Epithelial cell of proximal tubule (primary cell): Measurements from ENCODE around the gene MTREX. TPM values are rescaled to one million over a fixed set of nuclear protein-coding genes. Genes with fewer than 3 reads are reported as not detected.
A peak's percentile ranks its signal among the peaks of the same experiment; 100 is the strongest.

Source experiments
- DNase-seq: peaks from one replicate; pipeline ENCODE4 v3.0.0-alpha.2; 2011; ENCODE audit warnings: low read depth
- H3K4me3 ChIP-seq: 2 replicates; pipeline ENCODE4 v1.5.1; 2011; ENCODE audit warnings: low read depth, mild to moderate bottlenecking, low read length
- total RNA-seq: library from RNA; depleted of rRNA; stranded (reverse); fragments of >200 nt; gene quantifications from 2 replicates; pipeline ENCODE4 v1.2.3, GENCODE V29; 2015
- TF ChIP-seq, protein P1 (sequence below): conservative IDR thresholded peaks from 2 replicates; pipeline ENCODE4 v1.5.1; 2012; ENCODE audit warnings: low read depth, mild to moderate bottlenecking, low read length

The MTREX gene
- total RNA-seq, 1 donor from 2014 or later: 91.2 TPM

DNA sequence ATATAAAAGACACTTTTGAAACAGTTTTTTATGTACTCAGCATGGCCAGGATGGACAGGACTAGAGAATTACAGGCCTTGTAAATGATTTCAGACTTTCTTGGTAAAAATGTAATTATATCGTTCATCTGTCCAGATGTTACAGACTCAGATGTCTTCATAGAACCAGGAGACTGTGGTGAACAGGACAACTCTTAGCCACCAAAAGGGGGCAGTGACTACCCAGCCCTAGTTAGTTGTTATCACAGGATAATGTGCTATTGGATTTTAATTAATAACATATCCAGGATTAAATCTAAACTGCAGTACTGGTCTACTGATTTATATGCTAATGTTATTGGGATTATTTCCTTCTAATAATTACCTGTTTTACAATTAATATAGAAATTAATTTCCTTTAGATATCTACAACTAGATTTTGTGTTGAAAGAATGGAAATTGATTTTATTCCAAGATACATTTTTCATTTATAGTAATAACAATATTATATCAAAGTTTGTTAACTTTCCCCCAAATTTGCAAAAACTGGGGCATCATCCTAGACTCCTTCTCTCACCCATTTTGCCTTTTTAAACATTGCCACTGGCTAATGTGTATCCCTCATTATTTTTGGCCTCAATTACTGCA, 99.4 kb downstream of the MTREX start:
- DNase-seq: no peak
- H3K4me3 ChIP-seq: no peak overlapping the region
- TF ChIP-seq, protein P1, sequence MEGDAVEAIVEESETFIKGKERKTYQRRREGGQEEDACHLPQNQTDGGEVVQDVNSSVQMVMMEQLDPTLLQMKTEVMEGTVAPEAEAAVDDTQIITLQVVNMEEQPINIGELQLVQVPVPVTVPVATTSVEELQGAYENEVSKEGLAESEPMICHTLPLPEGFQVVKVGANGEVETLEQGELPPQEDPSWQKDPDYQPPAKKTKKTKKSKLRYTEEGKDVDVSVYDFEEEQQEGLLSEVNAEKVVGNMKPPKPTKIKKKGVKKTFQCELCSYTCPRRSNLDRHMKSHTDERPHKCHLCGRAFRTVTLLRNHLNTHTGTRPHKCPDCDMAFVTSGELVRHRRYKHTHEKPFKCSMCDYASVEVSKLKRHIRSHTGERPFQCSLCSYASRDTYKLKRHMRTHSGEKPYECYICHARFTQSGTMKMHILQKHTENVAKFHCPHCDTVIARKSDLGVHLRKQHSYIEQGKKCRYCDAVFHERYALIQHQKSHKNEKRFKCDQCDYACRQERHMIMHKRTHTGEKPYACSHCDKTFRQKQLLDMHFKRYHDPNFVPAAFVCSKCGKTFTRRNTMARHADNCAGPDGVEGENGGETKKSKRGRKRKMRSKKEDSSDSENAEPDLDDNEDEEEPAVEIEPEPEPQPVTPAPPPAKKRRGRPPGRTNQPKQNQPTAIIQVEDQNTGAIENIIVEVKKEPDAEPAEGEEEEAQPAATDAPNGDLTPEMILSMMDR: peak; percentile 88

DNA sequence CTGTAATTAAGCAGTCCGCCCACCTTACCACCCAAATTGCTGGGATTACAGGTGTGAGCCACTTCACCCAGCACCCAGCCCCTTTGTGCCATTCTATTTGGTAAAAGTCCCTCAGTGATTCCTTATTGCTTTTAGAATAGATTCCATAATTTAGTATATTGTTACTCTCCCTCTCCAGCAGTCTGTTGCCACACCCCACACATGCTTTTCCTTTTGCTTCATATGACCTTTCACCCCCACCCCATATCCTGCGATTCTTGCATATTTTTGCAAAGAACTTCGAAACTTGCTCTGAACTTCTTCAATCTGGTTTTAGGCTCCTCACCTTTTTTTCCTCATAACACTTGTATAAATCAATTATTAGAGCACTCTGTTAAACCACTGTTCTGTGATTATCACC, 100.2 kb downstream of the MTREX start:
- no peak for DNase-seq
- TF ChIP-seq, protein P1: no peak
- H3K4me3 ChIP-seq: no peak overlapping the region

DNA sequence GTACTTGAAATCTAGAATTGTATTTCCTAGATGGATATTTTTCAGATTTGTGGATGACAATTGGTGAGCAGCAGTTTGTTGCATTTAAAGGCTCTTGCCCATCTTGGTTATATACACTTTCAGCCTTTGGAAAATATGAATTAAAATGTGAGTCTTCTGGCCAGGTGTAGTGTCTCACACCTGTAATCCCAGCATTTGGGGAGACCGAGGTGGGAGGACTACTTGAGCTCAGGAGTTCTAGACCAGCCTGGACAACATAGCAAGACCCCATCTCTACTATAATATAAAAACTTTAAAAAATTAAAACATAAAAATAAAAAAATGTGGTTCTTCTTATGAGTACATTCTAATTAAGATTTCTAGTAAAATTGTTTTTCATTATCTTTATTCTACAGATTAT, 102.0 kb downstream of the MTREX start:
- H3K4me3 ChIP-seq: no peak overlapping the region
- TF ChIP-seq, protein P1: no peak

DNA sequence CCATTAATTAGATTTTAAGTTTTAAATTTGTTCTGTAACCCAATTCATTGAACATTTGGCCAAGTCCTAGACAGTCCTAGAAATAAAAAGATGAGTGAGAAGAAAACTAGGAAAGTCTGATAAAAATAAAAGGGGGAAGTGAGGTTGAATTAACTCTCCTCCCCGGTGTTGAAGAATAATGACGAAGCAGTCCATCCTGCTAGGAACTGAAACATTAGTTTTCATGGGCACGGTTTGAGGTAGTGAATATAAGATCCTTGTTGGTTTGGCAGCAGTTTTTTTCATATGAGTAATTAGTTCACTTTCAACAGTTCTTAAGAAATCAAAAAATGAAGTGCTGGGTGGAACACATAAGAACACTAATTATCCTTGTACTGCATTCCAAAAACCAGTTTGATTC, 103.1 kb downstream of the MTREX start:
- TF ChIP-seq, protein P1: no peak
- no peak overlapping the region for H3K4me3 ChIP-seq
- DNase-seq: no peak

More for the DNA sequence above, 102.0 kb downstream of the MTREX start:
- DNase-seq: no peak

DNA sequence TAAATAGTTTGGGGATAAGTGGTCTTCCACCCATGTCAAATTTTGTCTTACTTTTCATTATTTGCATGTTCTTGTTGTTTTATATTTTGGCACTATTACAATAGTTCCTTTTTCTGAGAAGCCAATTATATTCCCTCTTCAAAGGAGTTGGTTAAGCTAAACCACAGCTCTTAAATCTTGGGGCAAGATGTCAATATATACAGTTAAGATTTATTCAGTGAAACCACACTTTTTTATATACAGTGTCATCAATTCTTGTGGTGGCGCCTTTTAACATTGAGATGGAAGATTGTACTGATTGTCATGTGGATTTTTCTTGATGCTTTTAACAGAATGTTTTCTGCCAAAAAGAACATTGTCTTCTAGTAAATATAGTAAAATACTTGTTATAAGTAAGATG, 104.1 kb downstream of the MTREX start:
- no peak overlapping the region for H3K4me3 ChIP-seq
- no peak for DNase-seq
- TF ChIP-seq, protein P1: no peak

DNA sequence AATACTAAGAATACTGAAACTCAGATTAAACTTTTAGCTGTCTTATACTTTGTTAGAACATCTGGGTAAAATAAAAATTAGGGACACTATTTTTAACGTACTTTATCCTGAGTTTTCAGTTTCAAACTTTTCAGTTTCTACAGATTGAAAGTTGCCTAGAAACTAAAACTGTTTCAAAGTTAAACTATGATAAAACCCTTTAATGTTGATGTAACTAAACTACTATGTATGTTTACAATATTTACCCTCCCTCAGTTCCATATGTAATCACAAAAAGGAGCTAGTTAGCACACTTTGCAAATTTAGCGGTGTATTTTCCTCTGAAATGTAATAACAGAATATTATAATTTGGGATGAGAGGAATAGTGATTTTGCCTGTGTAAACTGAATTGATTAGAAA, 105.9 kb downstream of the MTREX start:
- DNase-seq: no peak
- H3K4me3 ChIP-seq: no peak overlapping the region
- TF ChIP-seq, protein P1: no peak

DNA sequence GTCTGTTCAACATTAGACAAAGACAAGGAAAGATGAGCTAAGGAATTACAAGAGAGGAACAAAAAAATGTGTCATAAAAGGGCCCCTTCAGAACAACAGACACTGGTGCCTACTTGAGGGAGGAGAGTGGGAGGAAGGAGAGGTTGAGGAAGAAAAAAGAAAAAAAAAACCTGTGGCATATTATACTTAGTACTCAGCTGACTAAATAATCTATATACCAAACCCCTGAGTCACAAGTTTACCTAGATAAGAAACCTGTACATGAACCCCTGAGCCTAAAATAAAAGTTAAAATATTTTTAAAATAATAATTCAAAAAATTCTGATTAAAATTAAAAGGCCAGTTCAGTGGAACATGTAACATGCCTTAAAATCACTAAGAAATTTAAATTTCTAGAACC, 107.3 kb downstream of the MTREX start:
- TF ChIP-seq, protein P1: no peak
- H3K4me3 ChIP-seq: no peak overlapping the region
- DNase-seq: no peak
